GM19240 (cell line): ENCODE measurements around the gene DYRK1B.
"Not testable (repeated sequence)": the region's sequence is repeated elsewhere in the genome, so short reads cannot be mapped to it uniquely, and the experiment has no call there.

Experiments used
- DNase-seq: peaks from one replicate; pipeline ENCODE4 v3.0.0; 2011; ENCODE audit warnings: low spot score; ENCODE audit not compliant: insufficient read length

The DYRK1B gene

GRCh38 chr19:39811064-39811463 is 22.9 kb downstream of the DYRK1B start:
- DNase-seq, result no peak

- no peak for DNase-seq
Observed at GRCh38 chr19:39810424-39810823, 23.5 kb downstream of the DYRK1B start.

GRCh38 chr19:39809368-39809767 is 24.6 kb downstream of the DYRK1B start:
- no peak for DNase-seq

DNA sequence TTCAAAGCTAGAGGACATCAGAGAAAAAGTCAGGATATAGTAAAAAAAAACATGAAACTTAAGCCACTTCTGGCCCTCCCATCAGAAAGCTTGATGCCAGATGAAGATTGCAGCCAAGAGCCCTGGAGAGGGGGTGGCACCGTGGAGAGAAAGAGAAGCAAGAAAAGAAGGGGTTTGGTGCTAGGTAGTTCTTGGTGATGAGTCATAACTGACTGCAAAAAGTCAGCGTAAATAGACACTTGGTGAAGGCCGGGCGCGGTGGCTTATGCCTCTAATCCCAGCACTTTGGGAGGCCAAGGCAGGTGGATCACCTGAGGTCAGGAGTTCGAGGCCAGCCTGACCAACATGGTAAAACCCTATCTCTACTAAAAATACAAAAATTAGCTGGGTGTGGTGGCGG is 25.3 kb downstream of the DYRK1B start:
- not testable (repeated sequence) for DNase-seq

- DNase-seq, result no peak
Observed at GRCh38 chr19:39807846-39808364, 26.1 kb downstream of the DYRK1B start.

DNA sequence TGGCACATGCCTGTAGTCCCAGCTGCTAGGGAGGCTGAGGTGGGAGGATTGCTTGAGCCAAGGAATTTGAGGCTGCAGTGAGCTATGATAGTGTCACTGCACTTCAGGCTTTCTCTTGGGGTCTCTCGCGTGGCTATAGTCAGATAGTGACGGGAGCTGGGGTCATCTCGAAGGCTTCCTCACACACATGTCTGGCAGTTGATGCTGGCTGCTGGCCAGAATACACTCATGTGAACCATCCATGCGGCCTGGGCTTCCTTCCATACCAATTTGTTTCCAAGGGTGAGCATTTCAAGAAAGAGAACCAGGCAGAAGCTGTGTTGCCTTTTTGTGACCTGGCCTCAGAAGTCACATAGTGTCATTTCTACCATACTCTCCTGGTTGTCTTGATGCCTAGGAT is 28.9 kb downstream of the DYRK1B start:
- no peak for DNase-seq

DNA sequence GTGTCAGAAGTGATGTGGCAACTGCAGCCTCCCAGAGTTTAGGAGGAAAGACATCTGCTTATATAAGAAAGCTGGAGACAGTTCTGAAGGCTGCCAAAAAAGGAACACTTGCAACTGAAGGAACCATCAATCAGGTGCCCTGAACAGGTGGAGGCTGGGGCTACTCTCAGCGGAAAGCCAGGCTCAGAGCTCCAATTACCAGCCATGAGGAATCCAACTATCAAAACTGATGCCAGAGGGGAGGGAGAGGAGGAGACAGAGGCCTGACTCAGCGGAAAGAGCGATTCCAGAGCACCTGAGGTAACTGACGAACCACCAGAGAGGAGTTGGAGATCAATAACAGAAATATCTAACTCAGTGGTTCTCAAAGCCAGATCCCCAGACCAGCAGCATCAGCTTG is 31.0 kb downstream of the DYRK1B start:
- DNase-seq, result no peak

DNA sequence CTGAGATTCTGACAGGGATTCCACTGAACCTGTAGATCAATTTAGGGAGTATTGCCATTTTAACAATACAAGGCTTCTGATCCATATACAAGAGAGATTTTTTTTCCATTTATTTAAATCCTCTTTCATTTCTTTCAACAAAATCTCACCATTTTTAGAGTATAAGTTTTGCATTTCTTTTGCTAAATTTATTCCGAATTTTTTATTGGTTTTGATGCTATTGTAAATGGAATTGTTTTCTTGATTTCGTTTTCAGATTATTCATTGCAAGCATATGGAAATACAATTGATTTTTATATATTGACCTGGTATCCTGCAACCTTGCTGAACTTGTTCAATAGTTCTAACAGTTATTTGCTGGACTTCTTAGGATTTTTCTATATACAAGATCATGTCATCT is 36.9 kb downstream of the DYRK1B start:
- DNase-seq, result no peak

DNA sequence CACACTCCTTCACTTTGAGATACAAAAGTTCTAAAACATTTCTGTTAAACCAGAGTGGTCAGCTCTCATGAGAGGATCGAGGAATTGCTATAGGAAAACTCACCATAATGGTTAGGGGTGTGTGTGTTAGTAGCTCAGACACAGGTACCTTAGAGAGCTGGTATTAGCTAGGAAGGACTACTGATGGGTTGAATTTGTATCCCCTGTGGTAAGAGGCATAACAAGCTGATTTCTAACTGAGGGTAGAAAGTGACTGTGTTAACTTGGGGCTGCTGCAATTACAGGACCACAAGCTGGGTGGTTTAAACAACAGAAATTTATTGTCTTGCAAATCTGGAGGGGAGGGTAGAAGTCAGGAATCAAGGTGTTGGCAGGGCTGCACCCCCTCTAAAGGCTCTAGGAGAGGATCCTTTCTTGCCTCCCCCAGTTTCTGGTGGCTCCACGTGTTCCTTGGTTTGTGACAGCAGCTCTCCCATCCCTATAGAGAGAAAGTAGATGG is 37.9 kb downstream of the DYRK1B start:
- no peak for DNase-seq

DNA sequence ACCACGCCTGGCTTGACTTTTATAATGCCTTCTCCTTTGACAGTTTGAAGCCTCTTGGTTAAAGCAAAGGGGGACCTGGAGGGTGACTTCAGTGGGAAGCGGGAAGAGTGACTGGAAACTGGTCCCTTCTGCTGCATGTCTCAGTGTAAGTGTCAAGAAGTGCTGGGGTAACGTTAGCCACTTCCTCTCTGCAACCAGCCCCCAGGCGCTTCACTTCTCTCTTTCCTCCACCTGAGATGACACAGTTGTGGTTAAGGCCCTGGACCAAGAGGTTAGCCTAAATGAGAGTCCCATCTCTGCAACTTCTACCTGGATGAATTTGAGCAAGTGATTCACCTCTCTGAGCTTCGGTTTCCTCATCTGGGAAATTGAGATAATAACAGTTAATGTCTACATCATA is 39.0 kb downstream of the DYRK1B start:
- DNase-seq, result no peak

- peak; percentile 43 for DNase-seq
Observed at GRCh38 chr19:39792999-39793546, 40.9 kb downstream of the DYRK1B start.

GRCh38 chr19:39788244-39788643 is 45.7 kb downstream of the DYRK1B start:
- DNase-seq, result no peak

GRCh38 chr19:39780894-39781293 is 53.1 kb downstream of the DYRK1B start:
- no peak for DNase-seq

DNA sequence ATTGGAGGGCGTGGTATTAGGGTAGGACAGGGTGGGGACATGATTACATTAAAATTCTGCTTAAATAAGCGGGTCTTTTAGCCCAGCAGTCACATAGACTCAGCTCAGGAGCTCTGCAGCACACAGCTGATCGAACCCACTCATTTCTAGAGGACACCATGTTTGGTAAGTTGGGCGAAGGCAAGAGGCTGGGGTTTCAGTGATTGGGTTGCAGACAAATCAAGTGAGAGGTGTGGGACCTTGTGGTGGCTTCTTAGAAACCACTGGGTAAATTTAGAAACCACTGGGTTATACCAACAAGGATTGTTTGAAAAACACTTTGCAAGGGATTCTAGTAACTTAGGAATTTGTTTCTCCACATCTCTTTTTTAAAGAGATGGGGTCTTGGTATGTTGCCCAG is 55.2 kb downstream of the DYRK1B start, which contains the start of gene LEUTX:
Gene LEUTX, plus strand, starts transcription at position 92 of the 400 bp plus-strand sequence. Its CDS starts 67 bp downstream, at position 159.
- no peak for DNase-seq
